Fibroblast of villous mesenchyme (primary cell): Measurements from ENCODE around the gene POLR1D. TPM values are rescaled to one million over a fixed set of nuclear protein-coding genes. Genes with fewer than 3 reads are reported as not detected.

Experiments
- DNase-seq: peaks from one replicate; pipeline ENCODE4 v3.0.0-alpha.2; 2010; ENCODE audit warnings: low read depth
- H3K4me3 ChIP-seq: 2 replicates; pipeline ENCODE4 v1.5.1; 2011; ENCODE audit warnings: low read depth, mild to moderate bottlenecking, low read length
- CTCF ChIP-seq: IDR thresholded peaks from 2 replicates; pipeline ENCODE4 v1.5.1; 2012; ENCODE audit warnings: low read depth, mild to moderate bottlenecking, low read length; ENCODE audit not compliant: insufficient read depth
- total RNA-seq: library from RNA; depleted of rRNA; stranded (reverse); fragments of >200 nt; gene quantifications from 2 replicates; pipeline ENCODE4 v1.2.3, GENCODE V29; 2012

The POLR1D gene
- total RNA-seq, 1 donor, result 57.9 TPM

GRCh38 chr13:27665761-27666160 is 44.1 kb downstream of the POLR1D start:
- no peak overlapping the region for H3K4me3 ChIP-seq
- TF ChIP-seq CTCF, result no peak
- DNase-seq, result no peak

GRCh38 chr13:27666951-27667350 is 45.3 kb downstream of the POLR1D start:
- TF ChIP-seq CTCF, result no peak
- no peak overlapping the region for H3K4me3 ChIP-seq
- no peak for DNase-seq

DNA sequence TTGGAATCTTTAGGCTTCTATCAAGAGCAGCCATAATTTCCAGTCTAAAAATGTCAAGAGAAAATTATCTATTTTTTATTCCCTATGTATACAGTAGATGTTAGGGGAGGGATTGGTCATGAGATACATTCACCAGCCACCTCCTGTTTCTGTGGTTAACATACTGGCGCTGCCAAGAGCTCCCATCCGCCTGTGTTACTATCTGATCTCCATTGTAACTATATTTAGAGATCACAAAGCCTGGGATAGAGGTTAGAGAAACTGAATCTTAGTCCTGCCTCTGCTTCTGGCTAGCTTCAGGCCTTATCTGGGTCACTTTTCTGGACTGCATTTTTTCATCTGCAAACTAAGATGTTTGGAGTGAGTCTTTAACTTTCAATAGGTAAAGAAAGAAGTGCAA is 46.3 kb downstream of the POLR1D start:
- DNase-seq, result peak; percentile 54
- no peak overlapping the region for H3K4me3 ChIP-seq
- TF ChIP-seq CTCF, result no peak

GRCh38 chr13:27670861-27671260 is 49.2 kb downstream of the POLR1D start:
- no peak for DNase-seq
- no peak overlapping the region for H3K4me3 ChIP-seq
- no peak for TF ChIP-seq CTCF

- no peak overlapping the region for H3K4me3 ChIP-seq
- DNase-seq, result no peak
- TF ChIP-seq CTCF, result no peak
Observed at GRCh38 chr13:27672025-27672424, 50.3 kb downstream of the POLR1D start.

Other genes starting within 250 kb of the POLR1D start
- gene GTF3A, start 197.3 kb upstream of the POLR1D start, total RNA-seq, result 109 and 111 TPM in 2 replicates
- 52.5 and 66.1 TPM in 2 replicates for gene MTIF3, start 171.3 kb upstream of the POLR1D start, total RNA-seq
- 6.1 and 7.8 TPM in 2 replicates for gene LNX2, start 1.4 kb upstream of the POLR1D start, total RNA-seq
- gene GSX1, start 170.6 kb downstream of the POLR1D start, total RNA-seq, result not detected in 2 replicates